SHP77 treated with DMSO at 0.1 percent for 48 hours (cell line): ENCODE data around the gene PLK3.
"Not testable (repeated sequence)": the region's sequence is repeated elsewhere in the genome, so short reads cannot be mapped to it uniquely, and the experiment has no call there.

ENCODE experiments used
- DNase-seq: peaks from one replicate; lab custom pipeline; 2025; lab: John Stamatoyannopoulos, UW

PLK3 gene

GRCh38 chr1:44828003-44828651 is 27.9 kb downstream of the PLK3 start:
- DNase-seq: no peak

DNA sequence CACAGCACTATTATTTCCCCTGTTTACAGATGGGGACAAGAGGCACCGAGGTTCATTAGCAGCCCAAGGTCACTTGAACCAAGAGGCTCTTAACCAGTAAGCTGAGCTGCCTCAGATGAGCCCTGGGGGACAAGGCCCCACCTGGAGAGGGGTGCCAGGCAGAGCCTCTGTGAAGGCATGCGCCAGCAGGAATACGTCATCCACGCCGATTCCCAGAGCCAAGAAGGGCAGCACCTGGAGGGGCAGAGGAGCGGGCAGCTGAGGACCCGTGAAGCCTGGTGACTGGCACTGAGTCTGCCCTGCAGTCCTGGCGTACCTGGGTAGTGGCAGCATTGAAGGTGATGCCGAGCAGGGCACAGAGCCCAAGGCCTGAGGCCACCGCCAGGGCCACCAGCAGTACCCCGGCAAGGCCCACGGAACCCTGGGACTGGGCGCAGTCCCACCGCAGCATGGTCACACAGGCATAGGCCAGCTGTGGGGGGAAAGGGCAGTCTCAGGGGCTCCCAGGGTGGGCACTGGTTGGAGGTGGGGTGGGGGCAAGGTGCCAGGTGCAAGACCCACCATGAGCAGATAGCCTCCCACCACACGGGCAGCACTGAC is 28.8 kb downstream of the PLK3 start:
- no peak for DNase-seq

GRCh38 chr1:44829506-44830384 is 29.6 kb downstream of the PLK3 start:
- no peak for DNase-seq

DNA sequence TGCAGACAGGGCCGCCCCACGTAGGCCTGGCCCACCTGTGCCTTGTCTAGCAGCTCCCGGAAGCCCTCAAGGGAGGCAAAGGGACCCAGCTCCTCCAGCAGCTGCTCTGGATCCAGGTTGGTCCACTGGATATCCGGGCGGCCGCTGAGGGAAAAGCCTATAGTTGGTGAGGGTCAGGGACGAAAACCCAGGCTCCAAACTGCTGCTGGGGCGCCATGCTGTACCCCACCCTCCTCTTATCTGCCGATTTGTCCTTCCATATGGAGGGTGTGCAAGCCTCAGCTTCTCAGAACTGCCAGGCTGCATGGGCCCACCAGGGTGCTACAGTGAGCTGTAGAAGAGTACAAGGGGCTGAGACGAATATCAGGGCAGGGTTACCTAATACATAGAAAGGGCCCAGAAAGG is 30.7 kb downstream of the PLK3 start:
- DNase-seq: no peak

DNA sequence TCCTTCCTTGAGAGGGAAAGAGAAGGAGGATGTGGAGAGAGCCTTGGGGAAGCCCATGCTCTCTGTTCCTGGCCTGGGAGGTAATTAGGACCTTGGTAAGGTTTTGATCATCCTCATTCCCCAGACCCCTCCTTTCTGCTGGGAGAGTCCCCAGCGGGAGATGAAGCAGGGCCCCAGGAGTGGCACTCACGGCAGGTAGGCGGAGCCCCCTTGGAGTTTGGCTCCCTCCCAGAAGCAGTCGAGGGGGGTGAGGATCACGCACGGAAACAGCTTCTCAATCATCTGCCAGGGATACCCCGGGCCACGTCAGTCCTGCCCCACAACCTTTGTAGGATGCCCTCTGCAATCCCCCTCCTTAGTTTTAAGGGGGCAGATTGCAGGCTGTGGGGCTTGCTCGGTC is 31.3 kb downstream of the PLK3 start:
- DNase-seq: no peak

GRCh38 chr1:44832056-44832705 is 32.0 kb downstream of the PLK3 start:
- DNase-seq: no peak

- no peak for DNase-seq
Measured at GRCh38 chr1:44834328-44834727, 34.2 kb downstream of the PLK3 start.

DNA sequence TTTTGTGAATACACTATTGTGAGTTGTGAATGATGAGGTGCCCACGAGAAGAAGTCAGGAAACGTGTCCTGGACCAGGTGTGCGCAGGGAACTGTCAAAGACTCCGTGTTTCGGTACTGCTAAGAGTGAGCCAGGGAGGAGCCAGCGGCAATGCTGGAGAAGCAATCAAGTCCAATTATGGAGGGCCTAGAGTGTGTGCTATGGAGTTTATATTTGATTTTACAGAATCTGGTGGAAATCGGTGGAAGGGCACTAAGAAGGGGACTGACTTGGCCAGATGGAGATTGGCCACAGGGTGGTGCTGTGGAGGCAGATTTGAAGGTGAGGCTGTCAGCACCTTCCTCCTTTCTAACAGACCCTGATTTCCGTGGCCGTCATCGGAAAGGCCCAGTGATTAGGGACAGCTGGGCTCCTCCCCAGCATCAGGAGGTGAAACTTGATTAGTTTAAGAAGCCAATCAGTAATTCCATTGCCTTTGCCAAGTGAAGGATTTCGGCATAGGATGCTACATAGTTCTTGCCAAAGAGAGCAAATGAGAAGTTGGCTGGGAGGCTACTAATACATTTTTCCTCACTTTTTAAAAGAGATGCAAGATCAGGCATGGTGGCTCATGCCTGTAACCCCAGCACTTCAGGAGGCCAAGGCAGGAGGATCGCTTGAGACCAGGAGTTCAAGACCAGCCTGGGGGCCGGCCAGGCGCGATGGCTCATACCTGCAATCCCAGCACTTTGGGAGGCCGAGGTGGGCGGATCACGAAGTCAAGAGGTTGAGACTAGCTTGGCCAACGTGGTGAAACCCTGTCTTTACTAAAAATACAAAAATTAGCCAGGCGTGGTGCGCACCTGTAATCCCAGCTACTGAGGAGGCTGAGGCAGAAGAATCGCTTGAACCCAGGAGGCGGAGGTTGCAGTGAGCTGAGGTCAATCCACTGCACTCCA is 35.8 kb downstream of the PLK3 start:
- peak; percentile 60 for DNase-seq

DNA sequence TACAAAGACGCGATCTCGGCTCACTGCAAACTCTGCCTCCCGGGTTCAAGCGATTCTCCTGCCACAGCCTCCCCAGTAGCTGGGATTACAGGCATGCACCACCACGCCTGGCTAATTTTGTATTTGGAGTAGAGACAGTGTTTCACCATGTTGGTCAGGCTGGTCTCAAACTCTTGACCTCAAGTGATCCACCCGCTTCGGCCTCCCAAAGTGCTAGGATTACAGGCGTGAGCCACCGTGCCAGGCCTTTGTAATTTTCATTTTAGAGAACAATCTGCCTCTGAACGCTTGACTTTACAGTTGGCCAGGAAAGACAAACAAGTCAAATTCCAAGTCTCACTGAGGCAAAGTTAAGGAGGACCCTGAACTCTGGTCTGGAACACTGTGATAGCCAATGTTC is 38.1 kb downstream of the PLK3 start:
- not testable (repeated sequence) for DNase-seq

GRCh38 chr1:44839576-44839975 is 39.4 kb downstream of the PLK3 start:
- no peak for DNase-seq

- DNase-seq: peak; percentile 2
Measured at GRCh38 chr1:44842486-44842861, 42.3 kb downstream of the PLK3 start.

GRCh38 chr1:44842862-44843655 is 42.9 kb downstream of the PLK3 start, which contains the start of gene PTCH2:
Gene PTCH2, minus strand, starts transcription at chr1:44843253. Its CDS starts 321 bp downstream, at chr1:44842932.
- DNase-seq: peak; percentile 44

GRCh38 chr1:44846985-44847384 is 46.8 kb downstream of the PLK3 start:
- no peak for DNase-seq

- no peak for DNase-seq
Measured at GRCh38 chr1:44847845-44848244, 47.7 kb downstream of the PLK3 start.

DNA sequence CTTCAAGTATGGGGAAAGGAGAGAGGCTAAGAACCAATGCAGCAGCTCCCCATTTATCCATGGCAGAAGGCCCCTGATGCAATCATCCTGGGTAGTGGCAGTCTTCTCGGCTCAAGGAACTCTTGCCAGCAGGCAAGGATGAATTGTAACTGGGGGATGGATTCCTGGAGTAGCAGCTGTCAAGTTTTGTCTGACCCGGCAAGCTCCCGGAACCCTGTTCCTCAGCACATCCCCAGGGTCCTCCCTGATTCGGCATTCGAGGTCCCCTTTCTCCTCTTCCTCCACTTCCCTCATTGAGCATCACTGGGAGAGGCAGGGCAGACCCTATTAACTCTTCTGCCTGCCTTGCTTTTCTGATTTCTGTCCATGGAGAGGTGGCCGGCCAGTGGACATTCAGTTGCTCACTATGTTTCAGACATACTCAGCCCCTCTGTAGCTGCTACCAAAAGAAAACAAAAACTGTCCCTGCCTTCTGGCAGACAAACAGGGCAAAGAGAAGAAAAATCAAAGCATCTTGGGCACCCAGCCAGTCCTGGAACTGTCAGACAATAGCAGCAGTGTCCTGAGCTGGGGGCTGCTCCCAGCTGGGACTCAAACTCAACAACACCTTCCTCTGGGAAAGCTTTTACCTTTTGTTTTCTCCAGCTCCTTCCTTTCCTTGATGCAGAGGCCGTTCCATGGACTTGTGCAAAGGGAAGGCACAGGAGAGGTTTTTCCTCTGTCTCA is 48.4 kb downstream of the PLK3 start:
- DNase-seq: no peak

GRCh38 chr1:44849575-44850132 is 49.5 kb downstream of the PLK3 start:
- DNase-seq: no peak

GRCh38 chr1:44851308-44851707 is 51.1 kb downstream of the PLK3 start:
- no peak for DNase-seq

DNA sequence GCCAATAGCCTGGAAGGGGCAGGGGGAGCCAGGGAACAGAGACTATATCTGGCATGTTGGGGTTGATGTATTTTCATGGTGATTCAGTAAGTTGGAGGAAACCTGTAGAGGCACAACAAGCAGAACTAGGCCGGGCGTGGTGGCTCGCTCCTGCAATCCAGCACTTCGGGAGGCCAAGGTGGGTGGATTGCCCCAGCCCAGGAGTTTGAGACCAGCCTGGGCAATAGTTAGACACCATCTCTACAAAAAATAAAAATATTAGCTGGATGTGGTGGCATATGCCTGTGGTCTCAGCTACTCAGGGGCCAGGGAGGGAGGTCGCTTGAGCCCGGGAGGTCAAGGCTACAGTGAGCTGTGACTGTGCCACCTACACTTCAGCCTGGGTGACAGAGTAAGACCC is 53.0 kb downstream of the PLK3 start:
- DNase-seq: no peak

DNA sequence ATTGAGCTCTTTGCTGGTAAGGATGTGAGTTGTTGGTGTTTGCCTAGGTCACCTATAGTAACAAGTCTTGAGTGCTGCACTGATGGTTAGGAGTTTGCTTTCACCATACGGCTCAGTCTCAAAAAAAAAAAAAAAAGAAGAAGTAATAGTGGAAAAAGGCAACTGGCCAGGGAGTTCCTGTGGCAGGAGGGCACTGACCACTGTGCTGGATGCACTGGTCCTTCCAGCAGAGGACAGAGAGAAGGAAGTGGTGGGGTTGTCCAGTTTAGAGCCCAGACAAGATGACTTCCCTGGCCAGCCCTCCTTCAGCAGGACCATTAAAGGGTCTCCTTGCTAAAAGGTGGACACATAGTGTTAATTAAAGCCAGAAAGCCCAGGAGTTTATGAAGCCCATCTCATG is 54.8 kb downstream of the PLK3 start:
- DNase-seq: no peak
